Tibial nerve (tissue), 4 donors: ENCODE measurements around the gene PTPRR.

Experiments
- CTCF ChIP-seq, 5 experiments: fragments of 200-600 bp in 3 of 5; fragments of 450-650 bp in 2 of 5; sonication (generic) in 3 of 5; IDR thresholded peaks; one replicate each; pipeline ENCODE4 v1.5.1; 2016 to 2019; ENCODE audit warnings: antibody characterized with exemption in 5 of 5, mild to moderate bottlenecking in 3 of 5, moderate library complexity in 2 of 5
- EP300 ChIP-seq, 2 donors: sonication (generic); formaldehyde crosslinking; IDR thresholded peaks; one replicate each; pipeline ENCODE4 v1.6.1; 2017; ENCODE audit warnings: antibody characterized with exemption in 2 of 2, mild to moderate bottlenecking in 1 of 2
- POLR2A ChIP-seq, 2 donors: fragments of 450-650 bp; IDR thresholded peaks; one replicate each; pipeline ENCODE4 v1.6.1; 2017; ENCODE audit warnings: antibody characterized with exemption in 2 of 2, mild to moderate bottlenecking in 2 of 2, moderate library complexity in 2 of 2

GRCh38 chr12:70854138-70854537, 66.4 kb downstream of the PTPRR start:
- TF ChIP-seq CTCF (IDR thresholded peaks at IDR 0.05) (no peak), EP300 (IDR thresholded peaks at IDR 0.05) (no peak), POLR2A (IDR thresholded peaks at IDR 0.05) (no peak)
